Endothelial cell (in vitro differentiated cells): ENCODE measurements around the gene KCNE3. TPM values are rescaled to one million over a fixed set of nuclear protein-coding genes. Genes with fewer than 3 reads are reported as not detected.

Source experiments
- DNase-seq: peaks from one replicate; pipeline ENCODE4 v3.0.0; 2021; ENCODE audit warnings: low spot score
- H3K27ac Mint-ChIP-seq: one replicate; pipeline ENCODE4 v1.8.0; 2021; ENCODE audit warnings: mixed read lengths, inconsistent platforms; ENCODE audit not compliant: unreplicated experiment
- H3K27me3 Mint-ChIP-seq: one replicate; pipeline ENCODE4 v1.8.0; 2021; ENCODE audit warnings: mild to moderate bottlenecking, moderate library complexity, mixed read lengths, inconsistent platforms; ENCODE audit not compliant: unreplicated experiment
- H3K36me3 Mint-ChIP-seq: one replicate; pipeline ENCODE4 v1.8.0; 2021; ENCODE audit warnings: mild to moderate bottlenecking, low read depth, mixed read lengths, inconsistent platforms; ENCODE audit not compliant: unreplicated experiment
- H3K4me1 Mint-ChIP-seq: one replicate; pipeline ENCODE4 v1.8.0; 2021; ENCODE audit warnings: mild to moderate bottlenecking, mixed read lengths, inconsistent platforms; ENCODE audit not compliant: unreplicated experiment
- H3K4me3 Mint-ChIP-seq: one replicate; pipeline ENCODE4 v1.8.0; 2021; ENCODE audit warnings: mild to moderate bottlenecking, mixed read lengths, inconsistent platforms; ENCODE audit not compliant: unreplicated experiment
- H3K9me3 Mint-ChIP-seq: one replicate; pipeline ENCODE4 v1.8.0; 2021; ENCODE audit warnings: mixed read lengths, inconsistent platforms; ENCODE audit not compliant: unreplicated experiment
- CTCF ChIP-seq: fragments of 200-600 bp; sonication (generic); IDR thresholded peaks from one replicate; pipeline ENCODE4 v1.5.0; 2021; ENCODE audit warnings: antibody characterized with exemption; ENCODE audit not compliant: unreplicated experiment
- total RNA-seq: library from RNA; stranded (reverse); fragmentation: NEBNext Ultra II Directional; extraction: Animal tissue kit (Norgen Biotek cat#: 25700); gene quantifications from one replicate; pipeline ENCODE4 v1.2.1, GENCODE V29; 2021; ENCODE audit not compliant: unreplicated experiment

The KCNE3 gene
- total RNA-seq, 1 donor from 2014 or later = 29.4 TPM

GRCh38 chr11:74457356-74457755 lies 10.0 kb downstream of the KCNE3 start:
- Mint-ChIP-seq H3K27me3 (no peaks in the 10 kb centered on the region), H3K27ac (no peak overlapping the region), H3K9me3 (no peaks in the 10 kb centered on the region), H3K36me3 (peaks cover 11% of the 10 kb centered on the region), H3K4me1 (peaks cover 16% of the 10 kb centered on the region), H3K4me3 (no peak overlapping the region)
- TF ChIP-seq CTCF = no peak
- DNase-seq = no peak

DNA sequence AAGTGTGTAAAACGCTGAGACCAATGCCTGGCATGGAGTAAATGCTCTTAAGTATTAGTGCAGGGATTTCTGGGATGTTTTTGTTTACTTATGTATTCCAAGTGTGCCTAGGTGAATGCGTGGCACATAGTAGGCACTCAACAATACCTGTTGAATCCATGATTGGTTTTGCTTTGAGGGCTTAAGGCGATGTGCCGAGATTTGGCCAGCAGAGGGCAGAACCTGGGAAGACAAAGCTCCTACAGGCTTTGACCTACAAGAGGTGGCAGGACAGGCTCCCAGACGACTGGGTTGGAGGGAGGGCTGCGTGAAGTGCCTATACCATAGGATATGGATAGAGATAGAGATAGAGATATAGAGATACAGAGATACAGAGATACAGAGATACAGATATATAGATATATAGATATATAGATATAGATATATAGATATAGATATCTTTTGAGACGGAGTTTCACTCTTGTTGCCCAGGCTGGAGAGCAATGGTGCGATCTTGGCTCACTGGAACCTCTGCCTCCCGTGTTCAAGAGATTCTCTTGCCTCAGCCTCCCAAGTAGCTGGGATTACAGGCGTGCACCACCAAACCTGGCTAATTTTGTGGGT lies 13.9 kb downstream of the KCNE3 start:
- H3K4me1 Mint-ChIP-seq = peaks cover 9% of the 10 kb centered on the region
- H3K27me3 Mint-ChIP-seq = no peaks in the 10 kb centered on the region
- TF ChIP-seq CTCF = peak; percentile 75
- H3K9me3 Mint-ChIP-seq = no peaks in the 10 kb centered on the region
- peaks cover 10% of the 10 kb centered on the region for H3K36me3 Mint-ChIP-seq
- peak; percentile 77 for DNase-seq
- no peak overlapping the region for H3K27ac Mint-ChIP-seq
- H3K4me3 Mint-ChIP-seq = no peak overlapping the region

GRCh38 chr11:74452366-74452765 lies 15.0 kb downstream of the KCNE3 start:
- Mint-ChIP-seq H3K4me1 (peaks cover 9% of the 10 kb centered on the region), H3K27ac (no peak overlapping the region), H3K9me3 (no peaks in the 10 kb centered on the region), H3K36me3 (peaks cover 6% of the 10 kb centered on the region), H3K27me3 (no peaks in the 10 kb centered on the region), H3K4me3 (no peak overlapping the region)
- DNase-seq = no peak
- no peak for TF ChIP-seq CTCF

GRCh38 chr11:74450318-74450717 lies 17.0 kb downstream of the KCNE3 start:
- TF ChIP-seq CTCF = no peak
- H3K9me3 Mint-ChIP-seq = no peaks in the 10 kb centered on the region
- H3K4me1 Mint-ChIP-seq = peaks cover 9% of the 10 kb centered on the region
- no peaks in the 10 kb centered on the region for H3K36me3 Mint-ChIP-seq
- DNase-seq = no peak
- no peak overlapping the region for H3K4me3 Mint-ChIP-seq
- no peaks in the 10 kb centered on the region for H3K27me3 Mint-ChIP-seq
- no peak overlapping the region for H3K27ac Mint-ChIP-seq

GRCh38 chr11:74449369-74449931 lies 17.9 kb downstream of the KCNE3 start:
- no peak overlapping the region for H3K27ac Mint-ChIP-seq
- peak; percentile 40 for DNase-seq
- TF ChIP-seq CTCF = peak; percentile 76
- no peaks in the 10 kb centered on the region for H3K36me3 Mint-ChIP-seq
- H3K4me1 Mint-ChIP-seq = peaks cover 9% of the 10 kb centered on the region
- H3K27me3 Mint-ChIP-seq = no peaks in the 10 kb centered on the region
- H3K9me3 Mint-ChIP-seq = no peaks in the 10 kb centered on the region
- H3K4me3 Mint-ChIP-seq = no peak overlapping the region
